ENCODE measurements around the gene BLVRB. TPM values are rescaled to one million over a fixed set of nuclear protein-coding genes. Genes with fewer than 3 reads are reported as not detected.

BLVRB gene
- total and polyA plus RNA-seq, 9 of the 15 experiments (the other 6 are each of a cell fraction or from before 2014, with no cell fraction given), result 81.1 to 749 (median 331) TPM

DNA sequence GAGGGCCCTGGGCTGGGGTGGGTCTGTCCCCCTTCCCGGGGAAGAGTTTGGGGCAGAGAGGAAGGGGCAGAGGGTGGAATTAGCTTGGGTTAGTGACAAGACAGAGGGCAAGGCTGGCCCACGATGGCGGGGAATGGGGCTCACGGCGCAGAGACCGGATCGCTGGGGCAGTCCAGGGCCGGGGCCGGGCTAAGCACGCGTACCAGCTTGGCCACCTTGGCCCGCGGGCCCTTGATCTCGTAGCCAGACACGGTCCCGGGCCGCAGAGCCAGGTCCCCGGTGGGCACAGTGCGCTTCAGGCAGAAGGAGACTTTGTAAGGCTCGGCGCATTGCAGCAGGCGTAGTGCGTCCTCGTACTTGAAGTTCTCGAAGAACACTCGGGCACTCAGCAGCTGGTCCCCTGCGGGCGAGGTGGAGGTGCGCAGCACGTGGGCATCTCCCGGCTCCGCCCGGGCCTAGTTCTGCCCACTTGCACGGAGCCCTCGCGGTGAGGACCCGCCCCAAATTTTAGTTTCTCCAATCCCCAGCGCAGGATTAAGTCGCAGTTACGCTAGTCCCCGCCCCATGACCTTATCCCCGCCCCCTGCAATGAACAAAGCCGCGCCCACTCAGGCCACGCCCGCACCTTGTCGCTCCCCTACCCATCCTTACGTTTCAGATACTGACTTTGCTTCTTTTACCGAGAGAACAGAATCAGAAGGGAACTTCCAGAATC lies 67.0 kb downstream of the BLVRB start (continued):
- TF ChIP-seq ZBTB26 (CRISPR knock-in tag; IDR thresholded peaks at IDR 0.05) (no peak), ZNF12 (CRISPR knock-in tag; IDR thresholded peaks at IDR 0.05) (no peak), ZFP1 (CRISPR knock-in tag; IDR thresholded peaks at IDR 0.05) (no peak), STAT6 (CRISPR knock-in tag; IDR thresholded peaks at IDR 0.05) (no peak), SMARCE1 (IDR thresholded peaks at IDR 0.05) (no peak), ARHGAP35 (IDR thresholded peaks at IDR 0.05; ENCODE audit: partially characterized antibody) (no peak), ZNF282 (CRISPR knock-in tag; IDR thresholded peaks at IDR 0.05) (0 out of 2 replicates have a peak, but pooled peaks have one; percentile 74), PCBP1 (IDR thresholded peaks at IDR 0.05; ENCODE audit: low read depth, low read length, poor library complexity, severe bottlenecking) (peak; percentile 26), LCOR (CRISPR knock-in tag; IDR thresholded peaks at IDR 0.05) (0 out of 2 replicates have a peak, but pooled peaks have one; percentile 33), YBX1 (IDR thresholded peaks at IDR 0.05) (no peak), NEUROD1 (IDR thresholded peaks at IDR 0.05; ENCODE audit: borderline replicate concordance, low read depth, low read length, partially characterized antibody) (peak; percentile 9), PTTG1 (tag; IDR thresholded peaks at IDR 0.05; ENCODE audit: low read depth) (no peak), NR4A1 (CRISPR knock-in tag; IDR thresholded peaks at IDR 0.05) (no peak), NR4A1 (tag; IDR thresholded peaks at IDR 0.05) (no peak), SP1 (CRISPR knock-in tag; IDR thresholded peaks at IDR 0.05) (peak; percentile 4; the same call in 1 of the 2 replicates), L3MBTL2 (IDR thresholded peaks at IDR 0.05) (peak; percentile 83), ZNF146 (CRISPR knock-in tag; IDR thresholded peaks at IDR 0.05; ENCODE audit: unreplicated experiment) (no peak), POLR3A (IDR thresholded peaks at IDR 0.05; ENCODE audit: borderline replicate concordance, extremely low read depth, insufficient read depth, insufficient read length) (no peak), NKRF (IDR thresholded peaks at IDR 0.05; ENCODE audit: borderline replicate concordance) (no peak), CREB1 (IDR thresholded peaks at IDR 0.05) (no peak), CREB1 (CRISPR knock-in tag; IDR thresholded peaks at IDR 0.05) (0 out of 2 replicates have a peak, but pooled peaks have one; percentile 23), ZBTB1 (CRISPR knock-in tag; IDR thresholded peaks at IDR 0.05; ENCODE audit: borderline replicate concordance, low read depth) (no peak), GATAD2A (IDR thresholded peaks at IDR 0.05) (no peak)
- TF ChIP-seq, protein P1, sequence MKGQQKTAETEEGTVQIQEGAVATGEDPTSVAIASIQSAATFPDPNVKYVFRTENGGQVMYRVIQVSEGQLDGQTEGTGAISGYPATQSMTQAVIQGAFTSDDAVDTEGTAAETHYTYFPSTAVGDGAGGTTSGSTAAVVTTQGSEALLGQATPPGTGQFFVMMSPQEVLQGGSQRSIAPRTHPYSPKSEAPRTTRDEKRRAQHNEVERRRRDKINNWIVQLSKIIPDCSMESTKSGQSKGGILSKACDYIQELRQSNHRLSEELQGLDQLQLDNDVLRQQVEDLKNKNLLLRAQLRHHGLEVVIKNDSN (CRISPR knock-in tag; IDR thresholded peaks at IDR 0.05), result no peak; the same call in 1 of the 2 replicates

Data from K562 (cell line).